ENCODE data around the gene TOE1. TPM values are rescaled to one million over a fixed set of nuclear protein-coding genes. Genes with fewer than 3 reads are reported as not detected.

TOE1 gene
- polyA plus RNA-seq, 3 donors: 3.9 to 8.1 (median 5.8) TPM

GRCh38 chr1:45329445-45329844, 10.5 kb upstream of the TOE1 start:
- Histone ChIP-seq H4K20me1 (ENCODE audit: insufficient read depth, low read length) (no peaks in the 10 kb centered on the region), H3K9me3 (replicated peaks in 1 of 2; ENCODE audit: control insufficient read depth in 1 of 2, insufficient read depth in 1 of 2, low read length in 2 of 2) (no peaks in the 10 kb centered on the region), H3K79me2 (ENCODE audit: insufficient read depth, low read length) (no peaks in the 10 kb centered on the region), H3K4me3 (replicated peaks in 1 of 3; ENCODE audit: low read depth in 2 of 3, low read length in 3 of 3) (no peak overlapping the region), H3K36me3 (replicated peaks in 1 of 2; ENCODE audit: control insufficient read depth in 1 of 2, insufficient read depth in 2 of 2, low read length in 2 of 2) (peaks cover 25 to 46% of the 10 kb centered on the region in 2 donors), H3K27me3 (ENCODE audit: control insufficient read depth in 2 of 2, insufficient read depth in 2 of 2, low read length in 2 of 2) (peaks cover 0 to 4% of the 10 kb centered on the region in 2 donors), H2AFZ (ENCODE audit: insufficient read depth, low read depth, low read length, poor library complexity, severe bottlenecking) (no peak overlapping the region), H3K4me1 (ENCODE audit: control insufficient read depth in 1 of 2, insufficient read depth in 2 of 2, low read length in 2 of 2) (peaks cover 22 to 23% of the 10 kb centered on the region in 2 donors), H3K9ac (ENCODE audit: insufficient read depth, low read length, poor library complexity, severe bottlenecking) (no peak overlapping the region), H3K4me2 (replicated peaks; ENCODE audit: extremely low read depth, low read length, poor library complexity, severe bottlenecking) (no peak overlapping the region), H3K27ac (ENCODE audit: low read depth in 1 of 2, low read length in 2 of 2) (no peak overlapping the region)
- peaks cover 32 to 43% of the 10 kb centered on the region in 2 donors for H3K36me3 Mint-ChIP-seq
- peaks cover 25% of the 10 kb centered on the region for H3K4me1 Mint-ChIP-seq
- H3K9me3 Mint-ChIP-seq: peaks cover 0 to 3% (median 0%) of the 10 kb centered on the region in 7 donors
- H3K27me3 Mint-ChIP-seq (ENCODE audit: low read depth in 3 of 3): peaks cover 2 to 18% (median 6%) of the 10 kb centered on the region in 3 donors
- intact Hi-C loops (cut with micrococcal nuclease): no loop called here
- no peak overlapping the region for H3K27ac Mint-ChIP-seq
- no peak for TF ChIP-seq CTCF (IDR thresholded peaks at IDR 0.05)
- no peak for DNase-seq
- H3K4me3 Mint-ChIP-seq: no peak overlapping the region
- 57% methylated on average over 1 of the region's 4 CpGs for WGBS (ENCODE audit: insufficient coverage)

- peaks cover 0 to 4% of the 10 kb centered on the region in 2 donors for H3K27me3 ChIP-seq (ENCODE audit: control insufficient read depth in 2 of 2, insufficient read depth in 2 of 2, low read length in 2 of 2)
- DNase-seq: no peak
- Mint-ChIP-seq H3K9me3 (peaks cover 0 to 3% (median 0%) of the 10 kb centered on the region in 7 donors), H3K27me3 (ENCODE audit: low read depth in 3 of 3) (peaks cover 2 to 13% (median 4%) of the 10 kb centered on the region in 3 donors), H3K27ac (peak overlapping the region in 2 of 7 donors; percentile 3 to 35), H3K36me3 (peaks cover 32 to 43% of the 10 kb centered on the region in 2 donors), H3K4me3 (no peak overlapping the region), H3K4me1 (peaks cover 22% of the 10 kb centered on the region)
- no peak overlapping the region for H3K9ac ChIP-seq (ENCODE audit: insufficient read depth, low read length, poor library complexity, severe bottlenecking)
- H3K79me2 ChIP-seq (ENCODE audit: insufficient read depth, low read length): no peaks in the 10 kb centered on the region
- peaks cover 25 to 46% of the 10 kb centered on the region in 2 donors for H3K36me3 ChIP-seq (replicated peaks in 1 of 2; ENCODE audit: control insufficient read depth in 1 of 2, insufficient read depth in 2 of 2, low read length in 2 of 2)
- H3K4me1 ChIP-seq (ENCODE audit: control insufficient read depth in 1 of 2, insufficient read depth in 2 of 2, low read length in 2 of 2): peaks cover 21 to 23% of the 10 kb centered on the region in 2 donors
- WGBS (ENCODE audit: insufficient coverage): 97% methylated on average over 17 of the region's 18 CpGs
- no peaks in the 10 kb centered on the region for H3K9me3 ChIP-seq (replicated peaks in 1 of 2; ENCODE audit: control insufficient read depth in 1 of 2, insufficient read depth in 1 of 2, low read length in 2 of 2)
- no peak overlapping the region for H3K4me2 ChIP-seq (replicated peaks; ENCODE audit: extremely low read depth, low read length, poor library complexity, severe bottlenecking)
- H3K4me3 ChIP-seq (replicated peaks in 1 of 3; ENCODE audit: low read depth in 2 of 3, low read length in 3 of 3): no peak overlapping the region
- no peak overlapping the region for H2AFZ ChIP-seq (ENCODE audit: insufficient read depth, low read depth, low read length, poor library complexity, severe bottlenecking)
- H4K20me1 ChIP-seq (ENCODE audit: insufficient read depth, low read length): no peaks in the 10 kb centered on the region
- no peak for TF ChIP-seq CTCF (IDR thresholded peaks at IDR 0.05)
- intact Hi-C loops (cut with micrococcal nuclease): no loop called here
- no peak overlapping the region for H3K27ac ChIP-seq (ENCODE audit: low read depth in 1 of 2, low read length in 2 of 2)
Measured at GRCh38 chr1:45331436-45332345, 8.3 kb upstream of the TOE1 start.
